ENCODE data around the gene TM7SF2. TPM values are rescaled to one million over a fixed set of nuclear protein-coding genes. Genes with fewer than 3 reads are reported as not detected.

Gene TM7SF2
- total and polyA plus RNA-seq, 2 of the 13 experiments (the other 11 are each of a cell fraction or from before 2014, with no cell fraction given) = 56.0 to 66.9 TPM

GRCh38 chr11:65156256-65156655, 44.6 kb downstream of the TM7SF2 start:
- Histone ChIP-seq H3K4me2 (ENCODE audit: low read depth, low read length) (no peak overlapping the region), H3K9ac (ENCODE audit: insufficient read depth, low read depth, low read length) (no peak overlapping the region), H3K4me3 (replicated peaks in 1 of 3; ENCODE audit: insufficient read depth in 1 of 3, low read depth in 2 of 3, low read length in 3 of 3) (no peak overlapping the region), H2AFZ (ENCODE audit: low read length) (no peak overlapping the region), H3K36me3 (replicated peaks in 1 of 2; ENCODE audit: control insufficient read depth in 1 of 2, insufficient read depth in 2 of 2, low read length in 2 of 2) (no peaks in the 10 kb centered on the region), H3K27me3 (ENCODE audit: control insufficient read depth in 1 of 2, insufficient read depth in 2 of 2, low read length in 2 of 2) (no peaks in the 10 kb centered on the region), H3K9me3 (ENCODE audit: low read length) (no peaks in the 10 kb centered on the region), H3K27ac (ENCODE audit: extremely low read length, insufficient read depth, low read length) (no peak overlapping the region), H3K79me2 (ENCODE audit: insufficient read depth, low read length) (no peaks in the 10 kb centered on the region), H3K4me1 (ENCODE audit: insufficient read depth, low read length) (peaks cover 22% of the 10 kb centered on the region), H4K20me1 (ENCODE audit: insufficient read depth, low read length) (no peaks in the 10 kb centered on the region)
- ChIA-PET CTCF (ENCODE audit: low intra/inter-chr PET ratio, low total read pairs) (no interaction called here), POLR2A (interaction anchor here (1.8 kb wide), 1 partner anchor 21 kb away, joined by 8 read pairs; no protein-coding TSS in a partner anchor)
- BruUV-seq (replicated peaks) = no TSS peak
- intact Hi-C loops (cut with micrococcal nuclease; ENCODE audit: unreplicated experiment) (no loop called here), in situ Hi-C loops (cut with HindIII; ENCODE audit: extremely low pct_ligation_motif_present, low pct_unique_long_range_greater_than_20kb) (no loop called here)
- DNase-seq (ENCODE audit: low spot score) = no peak
- no peak for FAIRE-seq
- no peak for ATAC-seq
- WGBS (ENCODE audit: low lambda C conversion rate) = 85% methylated on average over 3 of the region's 3 CpGs
- TF ChIP-seq ZNF577 (CRISPR knock-in tag; IDR thresholded peaks at IDR 0.05; ENCODE audit: borderline replicate concordance, low read depth) (no peak), ZNF34 (CRISPR knock-in tag; IDR thresholded peaks at IDR 0.05; ENCODE audit: borderline replicate concordance) (no peak), TCF12 (IDR thresholded peaks at IDR 0.05) (no peak), TCF12 (CRISPR knock-in tag; IDR thresholded peaks at IDR 0.05) (no peak), ZNF749 (CRISPR knock-in tag; IDR thresholded peaks at IDR 0.05; ENCODE audit: borderline replicate concordance) (no peak), ATF5 (CRISPR knock-in tag; IDR thresholded peaks at IDR 0.05; ENCODE audit: low read depth) (no peak), ZNF160 (CRISPR knock-in tag; IDR thresholded peaks at IDR 0.05) (no peak), PRDM10 (CRISPR knock-in tag; IDR thresholded peaks at IDR 0.05; ENCODE audit: low read depth) (no peak), ZBTB42 (CRISPR knock-in tag; IDR thresholded peaks at IDR 0.05) (no peak), NKX3-1 (CRISPR knock-in tag; IDR thresholded peaks at IDR 0.05) (no peak), MNT (IDR thresholded peaks at IDR 0.05) (no peak), HMGXB3 (CRISPR knock-in tag; IDR thresholded peaks at IDR 0.05; ENCODE audit: borderline replicate concordance) (no peak), ZNF7 (CRISPR knock-in tag; IDR thresholded peaks at IDR 0.05) (no peak), ZNF572 (CRISPR knock-in tag; IDR thresholded peaks at IDR 0.05) (no peak), ZNF790 (CRISPR knock-in tag; IDR thresholded peaks at IDR 0.05; ENCODE audit: borderline replicate concordance) (no peak), ZNF724P (CRISPR knock-in tag; IDR thresholded peaks at IDR 0.05; ENCODE audit: borderline replicate concordance) (no peak)

All from HepG2 (cell line).